Activated T-cell treated with anti-CD3 and anti-CD28 coated beads, Interleukin-2, amount 50 U/mL, for 24 hours (primary cell): Measurements from ENCODE around the gene CFAP61.

Experiments used
- DNase-seq: peaks from one replicate; pipeline ENCODE4 v3.0.0-alpha.2; 2020
- H3K27ac Mint-ChIP-seq: 2 replicates; pipeline ENCODE4 v1.8.0; 2020; ENCODE audit warnings: mild to moderate bottlenecking, mixed read lengths
- H3K27me3 Mint-ChIP-seq: 2 replicates; pipeline ENCODE4 v1.8.0; 2020; ENCODE audit warnings: mixed read lengths
- H3K36me3 Mint-ChIP-seq: 2 replicates; pipeline ENCODE4 v1.8.0; 2020; ENCODE audit warnings: low read depth, mixed read lengths
- H3K4me1 Mint-ChIP-seq: 2 replicates; pipeline ENCODE4 v1.8.0; 2020; ENCODE audit warnings: low read depth, mixed read lengths
- H3K4me3 Mint-ChIP-seq: 2 replicates; pipeline ENCODE4 v1.8.0; 2020; ENCODE audit warnings: mild to moderate bottlenecking, moderate library complexity, mixed read lengths
- H3K9me3 Mint-ChIP-seq: 2 replicates; pipeline ENCODE4 v1.8.0; 2020; ENCODE audit warnings: mixed read lengths

The CFAP61 gene

GRCh38 chr20:20148779-20149178 is 96.4 kb downstream of the CFAP61 start:
- Mint-ChIP-seq H3K27ac (no peak overlapping the region), H3K36me3 (no peaks in the 10 kb centered on the region), H3K9me3 (peaks cover 8% of the 10 kb centered on the region), H3K27me3 (peaks cover 13% of the 10 kb centered on the region), H3K4me1 (no peaks in the 10 kb centered on the region), H3K4me3 (no peak overlapping the region)
- no peak for DNase-seq

GRCh38 chr20:20150241-20150640 is 97.9 kb downstream of the CFAP61 start:
- H3K27ac Mint-ChIP-seq: no peak overlapping the region
- no peaks in the 10 kb centered on the region for H3K4me1 Mint-ChIP-seq
- H3K4me3 Mint-ChIP-seq: no peak overlapping the region
- peaks cover 8% of the 10 kb centered on the region for H3K9me3 Mint-ChIP-seq
- DNase-seq: no peak
- H3K27me3 Mint-ChIP-seq: peaks cover 13% of the 10 kb centered on the region
- no peaks in the 10 kb centered on the region for H3K36me3 Mint-ChIP-seq

- no peaks in the 10 kb centered on the region for H3K4me1 Mint-ChIP-seq
- no peak overlapping the region for H3K4me3 Mint-ChIP-seq
- H3K9me3 Mint-ChIP-seq: no peaks in the 10 kb centered on the region
- H3K27me3 Mint-ChIP-seq: peaks cover 9% of the 10 kb centered on the region
- H3K27ac Mint-ChIP-seq: no peak overlapping the region
- H3K36me3 Mint-ChIP-seq: no peaks in the 10 kb centered on the region
- DNase-seq: no peak
Observed at GRCh38 chr20:20160520-20160919, 108.2 kb downstream of the CFAP61 start.

GRCh38 chr20:20161611-20162010 is 109.3 kb downstream of the CFAP61 start:
- H3K4me1 Mint-ChIP-seq: no peaks in the 10 kb centered on the region
- H3K9me3 Mint-ChIP-seq: no peaks in the 10 kb centered on the region
- H3K27ac Mint-ChIP-seq: no peak overlapping the region
- H3K36me3 Mint-ChIP-seq: no peaks in the 10 kb centered on the region
- DNase-seq: no peak
- peaks cover 9% of the 10 kb centered on the region for H3K27me3 Mint-ChIP-seq
- no peak overlapping the region for H3K4me3 Mint-ChIP-seq

GRCh38 chr20:20167698-20168097 is 115.4 kb downstream of the CFAP61 start:
- peaks cover 11% of the 10 kb centered on the region for H3K27me3 Mint-ChIP-seq
- no peak overlapping the region for H3K4me3 Mint-ChIP-seq
- no peaks in the 10 kb centered on the region for H3K4me1 Mint-ChIP-seq
- H3K9me3 Mint-ChIP-seq: peaks cover 6% of the 10 kb centered on the region
- DNase-seq: no peak
- no peak overlapping the region for H3K27ac Mint-ChIP-seq
- H3K36me3 Mint-ChIP-seq: no peaks in the 10 kb centered on the region

- Mint-ChIP-seq H3K27ac (no peak overlapping the region), H3K36me3 (no peaks in the 10 kb centered on the region), H3K27me3 (peaks cover 3% of the 10 kb centered on the region), H3K4me3 (no peak overlapping the region), H3K9me3 (peaks cover 9% of the 10 kb centered on the region), H3K4me1 (no peaks in the 10 kb centered on the region)
- DNase-seq: no peak
Observed at GRCh38 chr20:20173254-20173653, 120.9 kb downstream of the CFAP61 start.

- no peak overlapping the region for H3K4me3 Mint-ChIP-seq
- no peak overlapping the region for H3K27ac Mint-ChIP-seq
- H3K36me3 Mint-ChIP-seq: no peaks in the 10 kb centered on the region
- no peak for DNase-seq
- H3K27me3 Mint-ChIP-seq: peaks cover 3% of the 10 kb centered on the region
- no peaks in the 10 kb centered on the region for H3K4me1 Mint-ChIP-seq
- H3K9me3 Mint-ChIP-seq: peaks cover 9% of the 10 kb centered on the region
Observed at GRCh38 chr20:20174089-20174835, 121.9 kb downstream of the CFAP61 start.

- DNase-seq: no peak
- no peak overlapping the region for H3K27ac Mint-ChIP-seq
- H3K4me1 Mint-ChIP-seq: no peaks in the 10 kb centered on the region
- no peaks in the 10 kb centered on the region for H3K36me3 Mint-ChIP-seq
- H3K4me3 Mint-ChIP-seq: no peak overlapping the region
- H3K9me3 Mint-ChIP-seq: no peaks in the 10 kb centered on the region
- peaks cover 10% of the 10 kb centered on the region for H3K27me3 Mint-ChIP-seq
Observed at GRCh38 chr20:20181322-20181721, 129.0 kb downstream of the CFAP61 start.

- H3K27ac Mint-ChIP-seq: no peak overlapping the region
- DNase-seq: no peak
- H3K4me1 Mint-ChIP-seq: no peaks in the 10 kb centered on the region
- no peaks in the 10 kb centered on the region for H3K9me3 Mint-ChIP-seq
- peaks cover 8% of the 10 kb centered on the region for H3K27me3 Mint-ChIP-seq
- no peak overlapping the region for H3K4me3 Mint-ChIP-seq
- no peaks in the 10 kb centered on the region for H3K36me3 Mint-ChIP-seq
Observed at GRCh38 chr20:20184149-20184548, 131.8 kb downstream of the CFAP61 start.

GRCh38 chr20:20184706-20185105 is 132.4 kb downstream of the CFAP61 start:
- Mint-ChIP-seq H3K4me3 (no peak overlapping the region), H3K9me3 (no peaks in the 10 kb centered on the region), H3K4me1 (no peaks in the 10 kb centered on the region)

GRCh38 chr20:20188647-20189046 is 136.3 kb downstream of the CFAP61 start:
- no peaks in the 10 kb centered on the region for H3K4me1 Mint-ChIP-seq
- H3K27me3 Mint-ChIP-seq: no peaks in the 10 kb centered on the region

More at GRCh38 chr20:20184706-20185105, 132.4 kb downstream of the CFAP61 start:
- Mint-ChIP-seq H3K36me3 (no peaks in the 10 kb centered on the region), H3K27me3 (peaks cover 8% of the 10 kb centered on the region), H3K27ac (no peak overlapping the region)
- no peak for DNase-seq

GRCh38 chr20:20192366-20192765 is 140.0 kb downstream of the CFAP61 start:
- H3K36me3 Mint-ChIP-seq: no peaks in the 10 kb centered on the region
- no peak overlapping the region for H3K27ac Mint-ChIP-seq
- H3K4me1 Mint-ChIP-seq: no peaks in the 10 kb centered on the region
- no peaks in the 10 kb centered on the region for H3K9me3 Mint-ChIP-seq
- peaks cover 6% of the 10 kb centered on the region for H3K27me3 Mint-ChIP-seq
- no peak for DNase-seq
- H3K4me3 Mint-ChIP-seq: no peak overlapping the region

More at GRCh38 chr20:20188647-20189046, 136.3 kb downstream of the CFAP61 start:
- Mint-ChIP-seq H3K9me3 (no peaks in the 10 kb centered on the region), H3K4me3 (no peak overlapping the region), H3K36me3 (no peaks in the 10 kb centered on the region), H3K27ac (no peak overlapping the region)
- no peak for DNase-seq

GRCh38 chr20:20195021-20195705 is 142.8 kb downstream of the CFAP61 start:
- no peaks in the 10 kb centered on the region for H3K36me3 Mint-ChIP-seq
- no peaks in the 10 kb centered on the region for H3K9me3 Mint-ChIP-seq
- DNase-seq: no peak
- no peak overlapping the region for H3K27ac Mint-ChIP-seq
- no peak overlapping the region for H3K4me3 Mint-ChIP-seq
- peaks cover 13% of the 10 kb centered on the region for H3K27me3 Mint-ChIP-seq
- H3K4me1 Mint-ChIP-seq: no peaks in the 10 kb centered on the region

- no peaks in the 10 kb centered on the region for H3K36me3 Mint-ChIP-seq
- H3K27me3 Mint-ChIP-seq: peaks cover 17% of the 10 kb centered on the region
- no peaks in the 10 kb centered on the region for H3K9me3 Mint-ChIP-seq
- H3K27ac Mint-ChIP-seq: no peak overlapping the region
- DNase-seq: no peak
- no peaks in the 10 kb centered on the region for H3K4me1 Mint-ChIP-seq
- H3K4me3 Mint-ChIP-seq: no peak overlapping the region
Observed at GRCh38 chr20:20196610-20197009, 144.3 kb downstream of the CFAP61 start.

GRCh38 chr20:20198011-20198410 is 145.7 kb downstream of the CFAP61 start:
- Mint-ChIP-seq H3K4me1 (no peaks in the 10 kb centered on the region), H3K27ac (no peak overlapping the region), H3K9me3 (no peaks in the 10 kb centered on the region), H3K4me3 (no peak overlapping the region), H3K27me3 (peaks cover 17% of the 10 kb centered on the region), H3K36me3 (no peaks in the 10 kb centered on the region)
- DNase-seq: no peak
